HG02938 (cell line): ENCODE data around the gene EAF1.
"Not testable (repeated sequence)": the region's sequence is repeated elsewhere in the genome, so short reads cannot be mapped to it uniquely, and the experiment has no call there.

Source experiments
- ATAC-seq: cut with Tn5 transposase; IDR thresholded peaks from one replicate; pipeline ENCODE4 v1.9.1; 2021; ENCODE audit warnings: mild to moderate bottlenecking, moderate library complexity; ENCODE audit not compliant: unreplicated experiment

Gene EAF1

DNA sequence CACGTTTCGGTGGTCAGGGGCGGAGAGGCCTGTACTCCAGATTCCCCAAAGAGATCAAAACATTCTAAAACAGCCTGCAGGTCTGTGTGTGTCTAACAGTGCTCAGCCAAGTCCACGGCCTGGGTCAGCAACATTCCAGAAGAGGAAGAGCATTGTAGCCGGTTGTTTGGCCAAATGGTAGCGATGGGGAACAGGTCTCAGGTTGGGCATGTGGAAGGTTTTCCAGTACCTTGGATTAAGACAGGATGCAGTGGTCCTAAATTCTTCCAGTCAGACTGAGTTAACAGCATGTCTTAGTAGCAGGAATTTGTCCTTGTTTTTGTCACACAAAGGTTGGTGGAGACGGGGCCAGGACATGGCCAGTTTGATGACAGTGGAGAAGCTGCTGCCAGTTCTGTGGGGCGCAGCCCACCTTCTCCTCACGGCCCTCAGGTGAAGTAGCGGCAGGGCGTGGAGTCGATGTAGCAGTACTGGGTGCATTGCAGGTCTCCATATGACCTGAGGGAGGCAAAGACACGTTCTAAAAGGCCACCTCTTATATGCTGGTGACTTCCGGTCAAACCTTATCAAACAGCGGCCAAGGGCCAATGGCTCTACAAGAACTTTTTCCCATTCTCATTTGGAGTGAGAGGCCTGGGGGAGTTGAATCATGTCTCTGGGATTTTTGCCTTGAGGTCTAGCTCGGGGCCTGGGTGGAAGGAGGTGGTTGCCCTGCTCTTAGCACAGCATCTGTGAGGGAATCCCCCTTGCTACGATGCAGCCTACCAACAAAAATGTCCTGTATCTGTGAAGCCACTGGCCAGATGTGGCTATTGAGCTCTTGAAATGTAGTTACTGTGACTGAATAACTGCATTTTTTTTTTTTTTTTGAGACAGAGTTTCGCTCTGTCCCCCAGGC lies 24.1 kb downstream of the EAF1 start:
- ATAC-seq, result no peak

DNA sequence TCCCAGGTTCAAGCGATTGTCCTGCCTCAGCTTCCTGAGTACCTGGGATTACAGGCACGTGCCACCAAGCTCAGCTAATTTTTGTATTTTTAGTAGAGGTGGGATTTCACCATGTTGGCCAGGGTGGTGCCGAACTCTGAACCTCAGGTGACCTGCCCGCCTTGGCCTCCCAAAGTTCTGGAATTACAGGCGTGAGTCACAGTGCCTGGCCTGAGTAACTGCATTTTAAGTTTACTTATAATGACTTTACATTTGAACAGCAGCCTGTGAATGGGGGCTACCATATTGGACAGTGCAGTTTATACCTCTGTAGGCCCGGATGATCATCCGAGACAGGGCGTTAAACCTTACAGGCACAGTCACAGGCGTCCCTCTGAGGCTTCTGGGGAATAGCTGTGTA lies 24.8 kb downstream of the EAF1 start:
- no peak for ATAC-seq

DNA sequence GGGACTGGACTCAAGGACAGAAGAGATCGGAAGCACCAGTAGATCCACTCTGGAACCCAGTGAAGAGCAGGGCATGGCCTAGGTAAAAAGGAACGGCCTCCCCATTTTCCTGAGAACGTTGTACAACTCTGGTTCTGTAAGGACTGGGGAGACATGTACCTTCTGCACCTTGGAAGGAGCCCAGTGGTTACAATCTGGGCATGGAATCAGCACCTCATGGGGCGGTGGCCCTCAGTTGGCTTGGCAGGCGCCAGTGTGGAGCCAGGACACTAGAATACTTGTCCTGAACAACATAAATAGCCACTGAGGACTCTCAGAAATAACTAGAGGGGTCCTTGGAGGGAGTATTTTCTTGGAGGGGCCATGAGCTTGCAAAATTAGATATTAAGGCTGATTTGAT lies 25.6 kb downstream of the EAF1 start:
- no peak for ATAC-seq

DNA sequence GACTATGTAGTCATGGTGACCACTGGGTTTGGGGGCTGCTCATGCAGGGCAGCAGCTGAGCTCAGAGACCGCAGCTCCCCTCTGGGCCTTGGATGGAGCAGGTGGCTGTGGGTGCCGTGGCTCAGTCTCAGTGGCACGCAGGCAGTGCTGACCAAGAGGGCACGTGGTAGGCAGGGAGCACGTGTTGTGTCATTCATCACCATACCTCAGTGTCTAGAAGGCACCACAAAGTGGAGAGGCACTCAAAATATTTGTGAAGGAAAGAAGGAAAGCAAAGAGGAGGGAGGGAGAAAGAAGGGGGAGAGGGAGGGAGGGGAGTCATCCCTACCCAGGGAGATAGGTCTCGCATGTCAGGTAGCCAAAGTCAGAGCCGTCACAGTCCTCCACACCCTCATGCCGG lies 26.1 kb downstream of the EAF1 start:
- no peak for ATAC-seq

DNA sequence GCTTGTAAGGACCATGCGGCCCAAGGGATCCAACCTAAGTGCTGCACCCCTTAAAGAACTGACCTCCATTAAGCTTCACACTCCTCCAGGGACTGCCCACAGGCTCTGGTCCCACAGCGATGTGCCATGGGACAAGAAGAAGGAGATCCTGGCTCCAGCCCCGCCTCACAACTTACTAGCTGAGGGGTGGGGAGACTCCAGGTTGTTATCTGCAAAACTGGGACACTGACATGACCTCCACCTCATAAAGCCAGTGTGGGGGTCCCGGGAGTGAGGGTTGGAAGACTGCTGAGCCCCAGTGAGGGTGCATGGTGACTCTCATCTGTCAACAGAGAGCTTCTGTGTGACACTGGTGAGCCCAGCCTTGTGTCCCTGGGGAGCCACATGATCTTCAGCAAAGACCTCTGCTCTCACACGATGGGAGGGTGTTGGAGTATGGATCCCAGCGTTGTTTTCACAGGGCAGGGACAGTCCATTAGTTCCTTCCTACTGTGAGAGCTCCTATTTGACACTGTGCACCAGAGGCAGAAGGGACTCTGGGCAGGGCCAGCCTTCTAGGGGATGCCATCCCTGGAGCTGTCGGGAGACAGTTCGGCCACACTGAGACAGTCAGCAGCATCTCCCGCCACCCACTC lies 26.7 kb downstream of the EAF1 start:
- ATAC-seq, result no peak

DNA sequence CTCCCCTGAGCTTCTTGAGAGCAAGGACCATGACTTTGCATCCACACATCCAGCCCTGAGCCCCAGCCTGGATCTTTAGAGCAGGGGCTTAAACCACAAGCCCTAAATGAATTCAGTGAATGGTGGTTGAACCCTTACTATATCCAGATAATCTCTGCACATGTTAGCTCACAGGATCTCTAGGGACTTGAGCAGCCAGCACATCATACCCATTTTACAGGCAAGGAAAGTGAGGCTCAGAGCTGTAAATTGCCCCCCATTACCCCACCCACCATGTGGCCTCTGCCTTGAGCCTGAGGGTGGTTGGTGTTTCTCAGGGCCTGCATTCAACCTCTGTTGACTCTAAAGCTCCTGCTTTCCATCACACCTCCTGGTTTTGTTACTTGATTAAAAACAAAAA lies 27.6 kb downstream of the EAF1 start:
- ATAC-seq, result no peak

DNA sequence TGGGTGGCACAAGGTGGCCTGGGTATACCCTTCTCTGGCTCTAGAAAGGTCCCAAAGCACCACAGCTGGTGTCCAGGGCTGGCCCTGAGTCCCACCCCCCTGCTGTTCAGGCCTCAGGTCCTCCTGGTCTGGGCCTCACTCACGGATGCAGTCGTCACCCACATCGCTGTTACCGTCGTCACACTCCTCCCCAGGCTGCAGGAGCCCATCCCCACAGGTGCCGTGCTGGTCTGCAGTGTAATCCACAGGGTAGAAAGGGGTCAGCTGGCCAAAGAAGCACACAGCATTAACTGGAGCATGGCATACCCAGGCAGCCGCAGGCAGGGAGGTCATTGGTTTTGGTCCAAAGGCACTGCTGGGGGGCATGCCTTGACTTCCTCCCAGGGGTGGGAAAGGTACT lies 28.4 kb downstream of the EAF1 start:
- no peak for ATAC-seq

DNA sequence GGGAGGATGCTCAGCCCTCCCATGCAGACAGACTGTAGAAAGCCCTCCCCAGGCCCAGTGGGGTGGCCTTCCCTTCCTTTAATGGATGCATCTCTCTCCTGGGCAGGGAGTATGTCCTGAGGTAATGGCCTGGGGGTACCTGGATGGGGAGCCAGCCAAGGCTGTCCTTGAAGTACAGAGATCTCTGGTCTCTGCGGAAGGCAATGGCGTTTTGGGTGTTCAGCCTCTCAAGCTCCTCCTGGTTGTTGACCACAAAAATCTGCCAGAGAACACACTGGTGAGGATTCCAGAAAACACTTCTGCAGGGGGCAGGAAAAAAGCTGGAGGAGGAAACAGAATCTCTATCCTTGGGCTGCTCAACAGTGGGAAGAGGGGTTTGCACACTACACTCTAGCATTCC lies 28.9 kb downstream of the EAF1 start:
- no peak for ATAC-seq

DNA sequence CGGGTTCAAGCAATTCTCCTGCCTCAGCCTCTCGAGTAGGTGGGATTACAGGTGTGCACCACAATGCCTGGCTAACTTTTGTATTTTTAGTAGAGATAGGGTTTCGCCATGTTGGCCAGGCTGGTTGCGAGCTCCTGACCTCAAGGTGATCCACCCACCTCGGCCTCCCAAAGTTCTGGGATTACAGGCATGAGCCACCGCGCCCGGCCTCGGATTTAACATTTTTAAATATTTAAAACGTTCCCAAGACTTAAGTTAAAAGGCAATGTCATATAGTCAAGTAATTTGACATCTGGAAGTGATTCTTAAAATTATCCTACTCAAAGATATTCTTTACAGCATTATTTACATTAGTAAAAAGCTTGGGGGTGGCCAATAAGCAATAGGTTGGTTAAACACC lies 29.5 kb downstream of the EAF1 start:
- ATAC-seq, result not testable (repeated sequence)

DNA sequence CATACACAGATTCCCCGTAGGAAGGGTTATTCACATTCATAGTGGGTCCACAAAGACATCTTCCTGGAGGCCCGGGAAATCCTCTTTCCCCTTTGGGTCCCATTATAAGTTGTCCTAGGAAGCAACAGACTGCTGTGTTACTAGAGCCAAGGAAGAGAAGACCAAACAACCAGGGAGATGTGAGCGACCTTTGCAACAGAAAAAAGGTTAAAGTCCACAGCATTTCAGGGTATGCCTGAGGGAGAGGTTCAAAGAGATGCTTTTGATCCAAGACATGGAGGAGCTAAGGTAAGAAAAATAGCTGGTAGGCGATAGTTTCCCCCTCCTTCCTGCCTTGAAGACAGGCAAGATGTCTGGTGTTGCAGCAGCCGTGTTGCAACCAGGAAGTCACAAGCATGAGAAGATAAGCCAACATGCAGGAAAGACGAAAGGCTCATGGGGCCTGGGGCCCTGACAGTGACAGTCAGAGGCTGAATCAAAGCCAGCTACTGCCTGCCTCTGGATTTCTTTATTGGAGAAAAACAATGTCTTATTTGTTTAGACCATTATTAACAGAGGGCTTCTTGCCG lies 30.9 kb downstream of the EAF1 start:
- ATAC-seq, result no peak

DNA sequence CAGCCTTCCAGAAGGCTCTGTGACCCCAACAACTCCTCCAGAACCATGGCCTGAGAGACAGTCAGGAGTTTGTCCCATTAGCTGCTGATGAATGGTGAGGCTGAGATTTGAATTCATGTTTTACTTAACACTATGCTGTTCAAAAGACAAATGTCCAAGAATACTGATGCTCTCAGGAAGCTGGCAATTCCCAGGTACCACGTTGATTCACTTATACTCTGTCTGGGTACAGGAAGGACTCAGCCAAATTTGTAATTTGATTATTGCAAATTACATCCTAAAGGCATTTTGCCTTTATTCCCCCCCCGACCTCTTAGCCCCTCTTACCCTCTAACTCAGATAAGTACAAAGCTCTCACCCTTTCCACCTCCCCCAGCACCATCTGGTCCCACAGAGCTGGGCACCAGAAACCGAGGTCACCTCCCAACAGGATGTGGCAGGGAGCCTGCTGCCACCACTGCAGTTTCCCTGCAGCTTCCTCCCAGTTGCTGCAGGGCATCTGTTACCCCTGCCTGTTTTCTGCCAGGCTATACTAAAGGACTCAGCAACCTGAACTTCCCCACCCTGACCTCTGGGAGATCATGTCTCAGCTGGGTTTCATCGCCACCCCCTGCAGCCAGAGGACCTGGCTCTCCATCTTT lies 33.6 kb downstream of the EAF1 start:
- no peak for ATAC-seq

DNA sequence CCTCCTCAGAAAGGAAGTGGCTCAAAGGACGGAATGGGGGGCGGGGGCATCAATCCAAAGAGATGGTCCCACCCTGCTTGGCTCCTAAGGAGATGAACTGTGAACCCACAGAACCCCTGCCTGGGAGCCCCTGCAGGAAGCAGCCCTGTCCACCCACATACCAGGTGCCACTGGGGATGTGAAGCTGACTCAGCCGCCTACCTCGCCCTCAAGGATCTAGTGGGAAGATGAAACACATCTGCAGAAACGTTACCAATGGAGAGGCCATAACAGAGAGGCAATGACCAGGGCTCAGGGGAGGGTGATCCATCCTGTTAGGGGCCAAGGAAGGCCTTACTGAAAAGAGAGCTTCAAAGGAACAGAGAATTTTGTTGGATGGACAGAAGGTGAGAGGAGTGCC lies 35.1 kb downstream of the EAF1 start:
- no peak for ATAC-seq

DNA sequence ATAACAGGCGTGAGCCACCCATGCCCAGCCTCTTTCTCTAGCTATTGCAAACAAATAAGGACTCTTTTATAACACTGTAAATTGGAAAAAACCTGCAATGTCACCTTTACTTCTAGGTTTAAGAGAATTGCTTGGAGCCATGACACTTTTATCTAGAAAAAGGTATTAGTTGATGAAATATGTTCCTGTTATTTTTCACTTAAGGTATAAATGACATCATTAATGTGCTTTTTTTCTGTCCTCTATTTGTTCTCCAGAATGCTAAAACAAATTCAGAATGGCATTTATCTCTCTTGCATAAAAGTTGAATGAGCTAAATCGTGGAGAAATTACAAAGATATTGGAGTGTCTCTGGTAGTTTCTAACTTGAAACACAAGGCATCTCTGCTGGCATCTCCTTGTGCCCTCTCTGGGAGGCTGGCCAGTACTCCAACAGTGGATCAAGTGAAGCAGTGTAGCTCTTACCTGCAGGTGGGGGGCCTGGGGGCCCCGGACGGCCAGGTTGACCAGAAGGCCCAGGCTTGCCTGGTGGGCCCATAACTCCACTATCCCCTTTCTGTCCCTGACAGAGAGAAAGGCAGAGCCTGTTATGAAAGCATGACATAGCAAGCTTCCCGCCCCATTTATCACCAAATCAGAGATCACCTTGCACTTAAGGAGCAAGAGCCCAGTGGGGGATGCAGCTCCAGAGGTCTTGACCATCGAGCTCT lies 38.6 kb downstream of the EAF1 start:
- ATAC-seq, result no peak

DNA sequence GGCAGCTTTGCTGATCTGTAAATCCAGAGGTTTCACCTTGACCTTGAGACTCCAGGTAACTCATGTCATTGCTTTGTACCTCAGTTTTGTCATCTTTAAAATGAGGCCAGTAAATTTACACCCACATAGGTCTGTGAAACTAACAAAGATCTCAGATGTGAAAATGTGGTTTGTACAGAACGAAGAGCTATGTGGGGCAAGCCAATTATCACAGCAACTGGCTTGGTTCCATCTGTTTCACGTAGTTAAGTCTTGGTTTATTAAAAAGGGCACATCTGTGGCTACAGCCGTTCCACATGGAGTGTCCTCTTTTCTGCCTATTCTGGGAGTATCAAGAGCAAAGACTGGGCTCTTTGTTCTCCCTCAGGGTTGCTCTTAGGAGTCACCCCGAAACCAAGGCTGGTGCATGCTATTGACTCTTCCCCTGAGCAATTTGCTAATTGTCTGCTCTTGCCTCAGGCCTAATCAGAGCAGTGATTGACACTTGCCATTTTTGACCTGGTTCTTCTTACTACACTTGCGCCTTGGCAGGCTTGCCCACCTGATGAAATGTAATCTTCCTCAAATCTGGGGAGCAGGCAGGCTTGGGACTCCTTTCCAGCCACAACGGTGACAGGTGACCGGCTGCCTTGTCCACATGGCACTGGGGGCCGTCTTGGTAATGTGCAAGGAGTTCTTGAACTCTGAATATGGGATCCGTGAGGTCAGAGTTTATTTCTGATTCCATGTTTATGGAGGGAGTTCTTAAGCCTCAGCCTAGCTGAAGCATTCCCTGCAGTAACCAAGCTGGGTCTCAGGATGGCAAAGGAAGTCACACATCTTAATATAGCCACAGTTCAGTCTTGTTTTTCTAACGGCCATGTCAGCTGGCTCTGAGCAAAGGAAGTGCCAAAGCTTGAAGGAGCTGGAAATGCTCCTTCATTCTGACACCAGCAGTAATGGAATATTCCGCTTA lies 40.1 kb downstream of the EAF1 start:
- ATAC-seq, result no peak

DNA sequence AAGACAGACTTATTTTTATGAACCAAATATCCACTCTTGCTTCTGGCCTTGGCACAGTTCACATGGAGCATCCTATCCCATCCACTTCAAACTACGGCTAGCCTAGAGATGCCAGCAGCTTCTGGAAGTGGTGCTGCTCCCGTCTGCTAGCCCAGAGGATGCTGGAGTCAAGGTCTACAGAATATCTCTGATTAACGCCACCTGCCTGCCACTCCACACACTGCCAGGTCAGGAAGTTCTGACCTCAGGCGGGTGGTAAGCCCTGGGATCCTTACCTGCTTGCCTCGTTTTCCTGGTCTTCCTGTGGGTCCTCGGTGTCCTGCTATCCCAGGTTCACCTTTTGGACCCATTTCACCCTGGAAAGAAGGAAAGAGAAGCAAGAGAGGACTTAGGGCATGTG lies 42.9 kb downstream of the EAF1 start:
- ATAC-seq, result no peak

DNA sequence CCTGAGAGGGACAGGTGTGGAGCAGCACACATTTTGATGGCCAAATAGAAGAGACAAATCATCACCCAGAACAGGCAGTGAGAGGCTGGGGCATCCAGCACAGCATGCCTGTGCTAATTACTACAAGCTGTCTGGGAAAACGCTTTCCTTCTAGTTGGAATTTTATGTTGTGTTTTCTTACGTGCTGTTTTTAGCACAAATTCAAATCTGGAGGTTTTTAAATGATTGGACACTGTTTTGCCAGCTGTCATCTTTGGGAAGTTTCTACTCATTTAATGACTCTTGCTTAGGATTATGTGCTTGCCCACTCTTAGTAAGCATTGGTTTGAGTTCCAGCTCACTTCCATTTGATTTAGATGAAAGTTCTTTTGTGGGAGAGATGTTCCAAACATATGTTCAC lies 43.5 kb downstream of the EAF1 start:
- ATAC-seq, result no peak

DNA sequence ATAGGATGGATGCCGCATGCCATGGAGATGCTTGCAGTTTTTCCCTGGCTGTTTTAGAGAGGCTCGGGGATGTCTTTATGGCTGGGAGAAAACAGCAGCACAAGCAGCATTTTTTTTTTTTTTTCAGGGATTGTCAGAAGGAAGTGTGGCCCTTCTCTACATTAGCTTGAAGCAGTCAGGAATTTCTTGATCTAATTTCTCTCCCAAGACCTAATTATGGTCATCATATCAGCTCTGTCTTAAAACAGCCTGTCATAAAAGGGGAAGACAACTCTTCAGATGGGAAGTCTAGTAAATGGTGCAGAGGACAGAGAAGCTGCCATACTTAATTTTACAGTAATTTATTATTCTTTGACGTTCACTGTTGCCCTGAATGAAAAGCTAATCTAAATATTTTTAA lies 44.5 kb downstream of the EAF1 start:
- no peak for ATAC-seq

DNA sequence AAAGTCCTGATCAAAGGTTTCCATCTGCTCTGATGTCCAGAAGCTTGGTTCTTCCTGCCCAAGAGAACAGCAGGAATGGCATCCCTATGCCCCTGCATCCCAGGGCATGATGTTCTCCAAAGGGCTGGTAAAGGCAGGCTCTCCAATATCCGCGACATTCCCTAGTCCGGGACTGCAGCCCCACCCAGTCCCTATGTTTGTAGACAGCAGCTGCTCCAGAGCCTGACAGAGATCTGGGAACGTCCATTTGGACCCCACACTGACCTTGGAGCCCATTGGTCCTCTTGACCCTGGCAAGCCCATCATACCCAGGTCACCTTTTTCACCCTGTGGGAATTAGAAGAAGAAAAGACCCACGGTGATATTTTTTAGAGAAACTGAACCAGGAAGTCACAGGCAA lies 47.8 kb downstream of the EAF1 start:
- ATAC-seq, result no peak

DNA sequence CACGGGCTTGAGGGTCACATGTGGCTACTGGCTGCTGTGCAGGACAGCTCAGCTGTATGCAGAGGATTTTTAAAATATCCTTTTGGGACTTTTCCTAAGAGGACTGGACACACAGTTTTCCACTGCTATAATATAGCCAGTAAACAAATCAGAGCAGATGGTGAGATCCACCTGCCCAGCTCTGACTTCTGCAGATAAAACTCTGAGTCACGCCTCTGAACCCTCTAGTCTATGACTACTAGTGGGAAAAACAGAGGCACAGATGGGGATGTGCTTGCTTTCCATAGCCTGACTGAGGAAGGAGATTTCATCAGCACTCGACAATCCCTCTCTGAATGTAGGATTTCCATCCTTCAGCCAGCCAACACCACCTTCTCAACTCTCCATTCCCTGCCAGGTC lies 49.0 kb downstream of the EAF1 start:
- no peak for ATAC-seq
